OCI-LY1 (cell line): ENCODE results near the gene CD79A.

Source experiments
- EZH2 ChIP-seq: fragments of 200-600 bp; sonication (generic), shearing (Covaris generic); IDR thresholded peaks from 2 replicates; pipeline ENCODE4 v1.8.0; 2017; ENCODE audit warnings: borderline replicate concordance, mixed run types, mild to moderate bottlenecking, antibody characterized with exemption, low read length, moderate library complexity, mixed read lengths
- TF ChIP-seq, protein P1 (sequence below): fragments of 200-600 bp; sonication (generic), shearing (Covaris generic); IDR thresholded peaks from 2 replicates; pipeline ENCODE4 v1.5.1; 2017; ENCODE audit warnings: mild to moderate bottlenecking, antibody characterized with exemption, low read length, moderate library complexity, mixed read lengths

DNA sequence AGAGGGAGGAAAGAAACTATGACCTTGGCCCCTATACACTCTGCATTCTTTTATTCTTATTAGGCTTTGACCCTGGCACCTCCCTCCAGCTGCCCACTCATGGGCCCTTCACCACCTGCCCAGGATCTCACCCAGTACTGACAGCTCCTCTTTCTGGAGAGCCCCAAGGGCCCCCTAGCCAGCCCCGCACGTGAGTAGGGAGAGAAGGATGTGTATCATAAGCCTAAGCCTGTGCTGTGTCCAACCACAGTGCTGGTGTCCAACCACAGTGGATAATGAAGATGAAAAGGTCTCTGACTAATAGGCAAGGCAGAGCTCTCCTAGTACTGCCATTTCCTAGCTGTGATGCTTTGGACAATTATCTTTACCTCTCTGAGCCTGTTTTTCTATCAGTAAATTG is 28.0 kb upstream of the CD79A start:
- TF ChIP-seq, protein P1, sequence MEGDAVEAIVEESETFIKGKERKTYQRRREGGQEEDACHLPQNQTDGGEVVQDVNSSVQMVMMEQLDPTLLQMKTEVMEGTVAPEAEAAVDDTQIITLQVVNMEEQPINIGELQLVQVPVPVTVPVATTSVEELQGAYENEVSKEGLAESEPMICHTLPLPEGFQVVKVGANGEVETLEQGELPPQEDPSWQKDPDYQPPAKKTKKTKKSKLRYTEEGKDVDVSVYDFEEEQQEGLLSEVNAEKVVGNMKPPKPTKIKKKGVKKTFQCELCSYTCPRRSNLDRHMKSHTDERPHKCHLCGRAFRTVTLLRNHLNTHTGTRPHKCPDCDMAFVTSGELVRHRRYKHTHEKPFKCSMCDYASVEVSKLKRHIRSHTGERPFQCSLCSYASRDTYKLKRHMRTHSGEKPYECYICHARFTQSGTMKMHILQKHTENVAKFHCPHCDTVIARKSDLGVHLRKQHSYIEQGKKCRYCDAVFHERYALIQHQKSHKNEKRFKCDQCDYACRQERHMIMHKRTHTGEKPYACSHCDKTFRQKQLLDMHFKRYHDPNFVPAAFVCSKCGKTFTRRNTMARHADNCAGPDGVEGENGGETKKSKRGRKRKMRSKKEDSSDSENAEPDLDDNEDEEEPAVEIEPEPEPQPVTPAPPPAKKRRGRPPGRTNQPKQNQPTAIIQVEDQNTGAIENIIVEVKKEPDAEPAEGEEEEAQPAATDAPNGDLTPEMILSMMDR: no peak
- TF ChIP-seq EZH2: no peak
